ENCODE data around the gene SLC25A12. TPM values are rescaled to one million over a fixed set of nuclear protein-coding genes. Genes with fewer than 3 reads are reported as not detected.

Gene SLC25A12
- total and polyA plus RNA-seq, 2 of the 13 experiments (the other 11 are each of a cell fraction or from before 2014, with no cell fraction given), result 8.1 to 15.9 TPM

DNA sequence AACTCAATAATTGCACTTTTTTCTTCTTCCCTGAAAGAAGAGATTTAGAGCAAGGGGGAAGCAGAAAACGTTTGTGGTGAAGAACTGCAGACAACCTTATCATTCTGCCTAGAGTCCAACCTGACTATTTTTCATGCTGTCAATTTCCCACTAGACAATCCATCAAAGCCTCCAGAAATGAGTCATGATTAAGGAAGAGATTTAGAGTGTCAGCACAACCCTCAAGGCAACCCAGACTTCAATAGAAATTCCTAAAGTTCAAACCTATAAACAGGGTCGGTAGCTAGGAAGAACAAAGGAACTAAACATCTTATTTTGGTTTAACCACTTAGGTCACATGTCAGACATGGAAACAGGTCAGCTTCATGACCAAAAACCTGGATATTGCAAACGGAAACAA is 86.9 kb downstream of the SLC25A12 start (continued):
- TF ChIP-seq ZNF234 (CRISPR knock-in tag; conservative IDR thresholded peaks at IDR 0.05), result no peak

- Histone ChIP-seq H3K27me3 (ENCODE audit: control insufficient read depth in 1 of 2, insufficient read depth in 2 of 2, low read length in 2 of 2) (no peaks in the 10 kb centered on the region), H3K79me2 (ENCODE audit: insufficient read depth, low read length) (no peaks in the 10 kb centered on the region), H3K4me1 (ENCODE audit: insufficient read depth, low read length) (peaks cover 26% of the 10 kb centered on the region), H4K20me1 (ENCODE audit: insufficient read depth, low read length) (no peaks in the 10 kb centered on the region), H3K9me3 (ENCODE audit: low read length) (no peaks in the 10 kb centered on the region), H3K4me2 (ENCODE audit: low read depth, low read length) (no peak overlapping the region), H3K27ac (ENCODE audit: extremely low read length, insufficient read depth, low read length) (no peak overlapping the region), H3K9ac (ENCODE audit: insufficient read depth, low read depth, low read length) (no peak overlapping the region), H2AFZ (ENCODE audit: low read length) (no peak overlapping the region), H3K36me3 (replicated peaks in 1 of 2; ENCODE audit: control insufficient read depth in 1 of 2, insufficient read depth in 2 of 2, low read length in 2 of 2) (no peaks in the 10 kb centered on the region; a peak in 1 of 5 replicates), H3K4me3 (replicated peaks in 1 of 3; ENCODE audit: insufficient read depth in 1 of 3, low read depth in 2 of 3, low read length in 3 of 3) (no peak overlapping the region)
- WGBS (ENCODE audit: low lambda C conversion rate), result 92% methylated on average over 3 of the region's 3 CpGs
- FAIRE-seq, result no peak
- POLR2A ChIA-PET, result no interaction called here
- no TSS peak for BruUV-seq (replicated peaks)
- intact Hi-C loops (cut with micrococcal nuclease; ENCODE audit: unreplicated experiment), result no loop called here
- CTCF ChIA-PET (ENCODE audit: low intra/inter-chr PET ratio, low total read pairs), result no interaction called here
- no peak for ATAC-seq
- in situ Hi-C loops (cut with HindIII; ENCODE audit: extremely low pct_ligation_motif_present, low pct_unique_long_range_greater_than_20kb), result no loop called here
- DNase-seq (ENCODE audit: low spot score), result no peak
- no peak for TF ChIP-seq MED1 (CRISPR knock-in tag; IDR thresholded peaks at IDR 0.05)
- no peak for TF ChIP-seq ZC3H13 (CRISPR knock-in tag; IDR thresholded peaks at IDR 0.05)
- TF ChIP-seq, protein P1, sequence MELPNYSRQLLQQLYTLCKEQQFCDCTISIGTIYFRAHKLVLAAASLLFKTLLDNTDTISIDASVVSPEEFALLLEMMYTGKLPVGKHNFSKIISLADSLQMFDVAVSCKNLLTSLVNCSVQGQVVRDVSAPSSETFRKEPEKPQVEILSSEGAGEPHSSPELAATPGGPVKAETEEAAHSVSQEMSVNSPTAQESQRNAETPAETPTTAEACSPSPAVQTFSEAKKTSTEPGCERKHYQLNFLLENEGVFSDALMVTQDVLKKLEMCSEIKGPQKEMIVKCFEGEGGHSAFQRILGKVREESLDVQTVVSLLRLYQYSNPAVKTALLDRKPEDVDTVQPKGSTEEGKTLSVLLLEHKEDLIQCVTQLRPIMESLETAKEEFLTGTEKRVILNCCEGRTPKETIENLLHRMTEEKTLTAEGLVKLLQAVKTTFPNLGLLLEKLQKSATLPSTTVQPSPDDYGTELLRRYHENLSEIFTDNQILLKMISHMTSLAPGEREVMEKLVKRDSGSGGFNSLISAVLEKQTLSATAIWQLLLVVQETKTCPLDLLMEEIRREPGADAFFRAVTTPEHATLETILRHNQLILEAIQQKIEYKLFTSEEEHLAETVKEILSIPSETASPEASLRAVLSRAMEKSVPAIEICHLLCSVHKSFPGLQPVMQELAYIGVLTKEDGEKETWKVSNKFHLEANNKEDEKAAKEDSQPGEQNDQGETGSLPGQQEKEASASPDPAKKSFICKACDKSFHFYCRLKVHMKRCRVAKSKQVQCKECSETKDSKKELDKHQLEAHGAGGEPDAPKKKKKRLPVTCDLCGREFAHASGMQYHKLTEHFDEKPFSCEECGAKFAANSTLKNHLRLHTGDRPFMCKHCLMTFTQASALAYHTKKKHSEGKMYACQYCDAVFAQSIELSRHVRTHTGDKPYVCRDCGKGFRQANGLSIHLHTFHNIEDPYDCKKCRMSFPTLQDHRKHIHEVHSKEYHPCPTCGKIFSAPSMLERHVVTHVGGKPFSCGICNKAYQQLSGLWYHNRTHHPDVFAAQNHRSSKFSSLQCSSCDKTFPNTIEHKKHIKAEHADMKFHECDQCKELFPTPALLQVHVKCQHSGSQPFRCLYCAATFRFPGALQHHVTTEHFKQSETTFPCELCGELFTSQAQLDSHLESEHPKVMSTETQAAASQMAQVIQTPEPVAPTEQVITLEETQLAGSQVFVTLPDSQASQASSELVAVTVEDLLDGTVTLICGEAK (IDR thresholded peaks at IDR 0.05), result no peak
- TF ChIP-seq, protein P1 (CRISPR knock-in tag; IDR thresholded peaks at IDR 0.05), result no peak
- TF ChIP-seq ZSCAN21 (CRISPR knock-in tag; IDR thresholded peaks at IDR 0.05; ENCODE audit: borderline replicate concordance), result no peak
- no peak for TF ChIP-seq ZSCAN20 (CRISPR knock-in tag; IDR thresholded peaks at IDR 0.05; ENCODE audit: borderline replicate concordance)
- TF ChIP-seq HNF4G (IDR thresholded peaks at IDR 0.05; ENCODE audit: borderline replicate concordance, low read depth, low read length), result no peak
- TF ChIP-seq HNF4G (CRISPR knock-in tag; IDR thresholded peaks at IDR 0.05; ENCODE audit: borderline replicate concordance, low read depth), result no peak
- TF ChIP-seq RBM22 (optimal IDR thresholded peaks at IDR 0.05; ENCODE audit: low read length), result no peak
- no peak for TF ChIP-seq SRF (IDR thresholded peaks at IDR 0.05; ENCODE audit: low read depth, low read length)
- no peak for TF ChIP-seq ZKSCAN1 (IDR thresholded peaks at IDR 0.05; ENCODE audit: low read length)
- no peak for TF ChIP-seq MTA1 (CRISPR knock-in tag; IDR thresholded peaks at IDR 0.05; ENCODE audit: borderline replicate concordance)
- TF ChIP-seq ZGPAT (CRISPR knock-in tag; IDR thresholded peaks at IDR 0.05), result no peak
These were observed 89.6 kb downstream of the SLC25A12 start for GRCh38 chr2:171804456-171804855.
